Endothelial cell of umbilical vein (primary cell): ENCODE data around the gene MTRF1. TPM values are rescaled to one million over a fixed set of nuclear protein-coding genes. Genes with fewer than 3 reads are reported as not detected.

Experiments
- BruUV-seq: library from RNA; stranded (reverse); fragments of 400-500 nt; replicated peaks from 2 replicates; lab custom pipeline; 2021; lab: Mats Ljungman, UMichigan
- CTCF ChIA-PET: fragments of 300-600, 350-600 bp; sonication (Branson Sonifier 250); formaldehyde crosslinking; loops from one replicate; lab custom pipeline; 2021; ENCODE audit warnings: antibody characterized with exemption, inconsistent platforms; lab: Charles Lee
- POLR2A ChIA-PET: fragments of 300-600, 350-600 bp; sonication (Branson Sonifier 250); formaldehyde crosslinking; loops from one replicate; lab custom pipeline; 2021; ENCODE audit warnings: antibody characterized with exemption, inconsistent platforms; lab: Charles Lee
- DNase-seq: peaks from one replicate; pipeline ENCODE4 v3.0.0-alpha.2; 2011; ENCODE audit warnings: low read depth, low spot score
- FAIRE-seq: peaks from 2 replicates; lab custom pipeline; 2011; peaks lifted over from hg19 to GRCh38; lab: Jason Lieb, UNC
- H2AFZ ChIP-seq: 2 replicates; pipeline ENCODE4 v1.6.0; 2012; ENCODE audit warnings: low read depth, low read length, control low read depth, inconsistent platforms
- H3K27ac ChIP-seq: 2 replicates; pipeline ENCODE4 v1.5.1; 2011; ENCODE audit warnings: low read depth, mild to moderate bottlenecking, control low read depth, low read length, moderate library complexity; ENCODE audit not compliant: insufficient read depth
- H3K27me3 ChIP-seq, 2 experiments: 2 replicates each; pipeline versions ENCODE4 v1.6.0 to v1.6.1; 2011; ENCODE audit warnings: low read length in 2 of 2, mixed read lengths in 1 of 2; ENCODE audit not compliant: control insufficient read depth in 2 of 2, insufficient read depth in 2 of 2
- H3K36me3 ChIP-seq, 2 experiments: 2 replicates in 1 of 2; 3 replicates in 1 of 2; pipeline ENCODE4 v1.5.1; 2011; ENCODE audit warnings: low read length in 2 of 2, mild to moderate bottlenecking in 1 of 2, moderate library complexity in 1 of 2; ENCODE audit not compliant: control insufficient read depth in 2 of 2, insufficient read depth in 2 of 2; ENCODE audit errors: extremely low read depth in 1 of 2
- H3K4me1 ChIP-seq: 3 replicates; pipeline ENCODE4 v1.5.1; 2011; ENCODE audit warnings: mild to moderate bottlenecking, low read length; ENCODE audit not compliant: control insufficient read depth, insufficient read depth; ENCODE audit errors: extremely low read depth
- H3K4me2 ChIP-seq: 2 replicates; pipeline ENCODE4 v1.6.1; 2011; ENCODE audit warnings: low read length, control low read depth, mixed read lengths; ENCODE audit not compliant: insufficient read depth
- H3K4me3 ChIP-seq, 3 experiments: fragments of 200-600 bp in 1 of 3; sonication (generic), shearing (Covaris generic) in 1 of 3; replicated peaks in 1 of 3; 2 replicates each; pipeline ENCODE4 v1.5.1; 2011 to 2016; ENCODE audit warnings: control low read depth in 3 of 3, low read length in 3 of 3, mild to moderate bottlenecking in 2 of 3, inconsistent platforms in 1 of 3, low read depth in 1 of 3, moderate library complexity in 1 of 3; ENCODE audit not compliant: insufficient read depth in 1 of 3
- H3K79me2 ChIP-seq: 2 replicates; pipeline ENCODE4 v1.6.0; 2012; ENCODE audit warnings: low read length, inconsistent platforms; ENCODE audit not compliant: control insufficient read depth, insufficient read depth
- H3K9ac ChIP-seq: replicated peaks from 2 replicates; pipeline ENCODE3; 2011; ENCODE audit warnings: low read length, control low read depth; ENCODE audit not compliant: insufficient read depth; ENCODE audit errors: extremely low read depth
- H3K9me1 ChIP-seq: replicated peaks from 3 replicates; pipeline ENCODE4 v1.6.0; 2011; ENCODE audit warnings: mild to moderate bottlenecking, low read length; ENCODE audit not compliant: control insufficient read depth, insufficient read depth; ENCODE audit errors: extremely low read depth
- H3K9me3 ChIP-seq: replicated peaks from 2 replicates; pipeline ENCODE4 v1.5.1; 2012; ENCODE audit warnings: low read length, inconsistent platforms; ENCODE audit not compliant: control insufficient read depth, insufficient read depth
- H4K20me1 ChIP-seq: replicated peaks from 2 replicates; pipeline ENCODE3; 2011; ENCODE audit warnings: mild to moderate bottlenecking, low read length; ENCODE audit not compliant: control insufficient read depth, insufficient read depth; ENCODE audit errors: extremely low read depth
- EZH2 ChIP-seq: IDR thresholded peaks from 2 replicates; pipeline ENCODE4 v1.6.1; 2012; ENCODE audit warnings: borderline replicate concordance, low read depth, mild to moderate bottlenecking, moderate library complexity, low read length, inconsistent platforms; ENCODE audit not compliant: severe bottlenecking
- FOS ChIP-seq: IDR thresholded peaks from 2 replicates; pipeline ENCODE4 v1.6.1; 2011; ENCODE audit warnings: mild to moderate bottlenecking, low read length, moderate library complexity, borderline replicate concordance; ENCODE audit not compliant: insufficient read depth
- GATA2 ChIP-seq: IDR thresholded peaks from 2 replicates; pipeline ENCODE4 v1.7.0; 2011; ENCODE audit warnings: low read depth, mild to moderate bottlenecking, moderate library complexity, mixed read lengths, low read length; ENCODE audit not compliant: insufficient read length, insufficient read depth
- JUN ChIP-seq: IDR thresholded peaks from 2 replicates; pipeline ENCODE4 v1.6.1; 2011; ENCODE audit warnings: borderline replicate concordance, low read depth; ENCODE audit not compliant: insufficient read length, insufficient read depth
- MYC ChIP-seq: IDR thresholded peaks from one replicate; pipeline ENCODE4 v1.6.1; 2011; ENCODE audit warnings: mild to moderate bottlenecking, low read depth, low read length
- POLR2A ChIP-seq: IDR thresholded peaks from 2 replicates; pipeline ENCODE4 v1.6.1; 2012; ENCODE audit warnings: low read depth, mild to moderate bottlenecking, control low read depth, low read length
- POLR2AphosphoS5 ChIP-seq: IDR thresholded peaks from 2 replicates; pipeline ENCODE4 v1.6.1; 2012; ENCODE audit warnings: low read depth, mild to moderate bottlenecking, control low read depth, low read length, moderate library complexity; ENCODE audit not compliant: insufficient read depth
- dilution Hi-C: fragments of 300-500 bp; cut with MboI; formaldehyde crosslinking; loops from one replicate; pipeline ENCODE4 v1.15.0; 2019; ENCODE audit warnings: low sequenced_read_pairs; ENCODE audit not compliant: extremely low pct_ligation_motif_present
- intact Hi-C: fragments of 100-400 bp; cut with micrococcal nuclease; formaldehyde crosslinking; loops from one replicate; pipeline ENCODE4 v1.10.0; 2022
- polyA plus RNA-seq, 4 experiments: library from polyadenylated mRNA; depleted of rRNA in 3 of 4; stranded (reverse) in 3 of 4; unstranded in 1 of 4; fragments of >200 nt; gene quantifications; 2 replicates each; pipeline versions ENCODE4 v1.2.1 to v1.2.3, GENCODE V29; 2011 to 2012; ENCODE audit warnings: missing spikeins in 1 of 4
- total RNA-seq: library from RNA; stranded (reverse); gene quantifications from 2 replicates; pipeline ENCODE4 v1.2.3, GENCODE V29; 2021
- TF ChIP-seq, protein P1 (sequence below), 2 donors: IDR thresholded peaks; 1 replicate in 1 of 2; 2 replicates in 1 of 2; pipeline ENCODE4 v1.5.1; 2011; ENCODE audit warnings: low read length in 2 of 2, mild to moderate bottlenecking in 2 of 2, moderate library complexity in 2 of 2, control low read depth in 1 of 2, inconsistent platforms in 1 of 2, low read depth in 1 of 2; ENCODE audit not compliant: insufficient read depth in 1 of 2; ENCODE audit errors: extremely low read depth in 1 of 2
- TF ChIP-seq, protein P2 (sequence below): IDR thresholded peaks from 2 replicates; pipeline ENCODE4 v1.6.1; 2011; ENCODE audit not compliant: insufficient read depth, insufficient read length

The MTRF1 gene
- total and polyA plus RNA-seq, 2 donors (not counting 3 experiments of a cell fraction or from before 2014, with no cell fraction given) = 8.0 to 16.3 TPM

DNA sequence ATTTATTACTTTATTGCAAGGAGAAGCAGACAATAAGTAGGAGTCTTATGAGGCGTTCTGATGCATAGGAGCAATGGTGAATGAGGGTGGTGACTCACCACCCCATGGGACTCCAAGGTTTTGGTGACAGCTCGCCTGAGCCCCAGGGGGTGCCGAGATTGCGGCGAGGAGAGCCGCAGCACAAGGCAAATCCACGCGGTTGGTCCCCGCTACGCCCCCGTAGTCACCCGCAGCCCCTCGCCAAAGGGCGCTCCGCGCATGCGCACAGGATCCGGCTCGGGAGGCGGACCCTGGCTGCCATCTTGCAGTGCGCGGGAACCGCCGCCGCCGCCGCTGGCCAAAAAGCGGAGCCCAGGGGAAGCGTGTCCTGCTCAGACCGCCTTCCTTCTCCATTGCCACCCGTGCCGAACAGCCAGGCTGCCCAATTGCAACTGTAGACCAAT is 47.6 kb upstream of the MTRF1 start, which contains the start of gene NAA16:
Gene NAA16 (plus strand): TSS at position 305 of the 443 bp plus-strand sequence. CDS start 262 bp downstream, outside the sequence.
- no TSS peak for BruUV-seq
- intact Hi-C loops = loop anchor here (1.0 to 5.0 kb wide), 4 partner anchors 36 to 338 kb away; partner anchors contain the start of genes KBTBD6 and WBP4

More for the DNA sequence above, 47.6 kb upstream of the MTRF1 start, which contains the start of gene NAA16:
- peak; percentile 81 for FAIRE-seq
- peak within 1 kb of the TSS; percentile 89 for H3K9ac ChIP-seq
- peak within 1 kb of the TSS; percentile 72 for H3K27ac ChIP-seq
- H3K9me3 ChIP-seq = no peaks in the 10 kb centered on the region
- TF ChIP-seq MYC (no peak), EZH2 (no peak), POLR2A (peak; percentile 84), GATA2 (no peak), JUN (peak; percentile 43), POLR2AphosphoS5 (peak; percentile 73), FOS (peak; percentile 40)
- TF ChIP-seq, protein P1, sequence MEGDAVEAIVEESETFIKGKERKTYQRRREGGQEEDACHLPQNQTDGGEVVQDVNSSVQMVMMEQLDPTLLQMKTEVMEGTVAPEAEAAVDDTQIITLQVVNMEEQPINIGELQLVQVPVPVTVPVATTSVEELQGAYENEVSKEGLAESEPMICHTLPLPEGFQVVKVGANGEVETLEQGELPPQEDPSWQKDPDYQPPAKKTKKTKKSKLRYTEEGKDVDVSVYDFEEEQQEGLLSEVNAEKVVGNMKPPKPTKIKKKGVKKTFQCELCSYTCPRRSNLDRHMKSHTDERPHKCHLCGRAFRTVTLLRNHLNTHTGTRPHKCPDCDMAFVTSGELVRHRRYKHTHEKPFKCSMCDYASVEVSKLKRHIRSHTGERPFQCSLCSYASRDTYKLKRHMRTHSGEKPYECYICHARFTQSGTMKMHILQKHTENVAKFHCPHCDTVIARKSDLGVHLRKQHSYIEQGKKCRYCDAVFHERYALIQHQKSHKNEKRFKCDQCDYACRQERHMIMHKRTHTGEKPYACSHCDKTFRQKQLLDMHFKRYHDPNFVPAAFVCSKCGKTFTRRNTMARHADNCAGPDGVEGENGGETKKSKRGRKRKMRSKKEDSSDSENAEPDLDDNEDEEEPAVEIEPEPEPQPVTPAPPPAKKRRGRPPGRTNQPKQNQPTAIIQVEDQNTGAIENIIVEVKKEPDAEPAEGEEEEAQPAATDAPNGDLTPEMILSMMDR (IDR thresholded peaks at IDR 0.05; ENCODE audit: extremely low read depth in 1 of 2, insufficient read depth in 1 of 2, low read depth in 1 of 2, low read length in 2 of 2) = no peak
- TF ChIP-seq, protein P2, sequence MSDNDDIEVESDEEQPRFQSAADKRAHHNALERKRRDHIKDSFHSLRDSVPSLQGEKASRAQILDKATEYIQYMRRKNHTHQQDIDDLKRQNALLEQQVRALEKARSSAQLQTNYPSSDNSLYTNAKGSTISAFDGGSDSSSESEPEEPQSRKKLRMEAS = peak; percentile 18
- H3K4me2 ChIP-seq = peak within 1 kb of the TSS; percentile 95
- H3K79me2 ChIP-seq = peaks cover 49% of the 10 kb centered on the region
- peak; percentile 93 for DNase-seq
- no peaks in the 10 kb centered on the region for H3K36me3 ChIP-seq
- ChIA-PET CTCF (no interaction called here), POLR2A (no interaction called here)
- peak within 1 kb of the TSS; percentile 97 for H2AFZ ChIP-seq
- H4K20me1 ChIP-seq = no peaks in the 10 kb centered on the region
- dilution Hi-C loops = no loop called here
- no peaks in the 10 kb centered on the region for H3K27me3 ChIP-seq
- no peaks in the 10 kb centered on the region for H3K9me1 ChIP-seq
- H3K4me1 ChIP-seq = peaks cover 36% of the 10 kb centered on the region
- H3K4me3 ChIP-seq = peak within 1 kb of the TSS; percentile 92 to 95 (median 94)
